NCI-H187 (cell line): ENCODE results near the gene SH3GL1.
A peak's percentile ranks its signal among the peaks of the same experiment; 100 is the strongest.
"Not testable (repeated sequence)": the region's sequence is repeated elsewhere in the genome, so short reads cannot be mapped to it uniquely, and the experiment has no call there.

Experiments
- DNase-seq, 2 experiments: peaks; one replicate each; lab custom pipeline; 2025; lab: John Stamatoyannopoulos, UW

The SH3GL1 gene

GRCh38 chr19:4362831-4363545 lies 37.4 kb downstream of the SH3GL1 start:
- DNase-seq: no peak

DNA sequence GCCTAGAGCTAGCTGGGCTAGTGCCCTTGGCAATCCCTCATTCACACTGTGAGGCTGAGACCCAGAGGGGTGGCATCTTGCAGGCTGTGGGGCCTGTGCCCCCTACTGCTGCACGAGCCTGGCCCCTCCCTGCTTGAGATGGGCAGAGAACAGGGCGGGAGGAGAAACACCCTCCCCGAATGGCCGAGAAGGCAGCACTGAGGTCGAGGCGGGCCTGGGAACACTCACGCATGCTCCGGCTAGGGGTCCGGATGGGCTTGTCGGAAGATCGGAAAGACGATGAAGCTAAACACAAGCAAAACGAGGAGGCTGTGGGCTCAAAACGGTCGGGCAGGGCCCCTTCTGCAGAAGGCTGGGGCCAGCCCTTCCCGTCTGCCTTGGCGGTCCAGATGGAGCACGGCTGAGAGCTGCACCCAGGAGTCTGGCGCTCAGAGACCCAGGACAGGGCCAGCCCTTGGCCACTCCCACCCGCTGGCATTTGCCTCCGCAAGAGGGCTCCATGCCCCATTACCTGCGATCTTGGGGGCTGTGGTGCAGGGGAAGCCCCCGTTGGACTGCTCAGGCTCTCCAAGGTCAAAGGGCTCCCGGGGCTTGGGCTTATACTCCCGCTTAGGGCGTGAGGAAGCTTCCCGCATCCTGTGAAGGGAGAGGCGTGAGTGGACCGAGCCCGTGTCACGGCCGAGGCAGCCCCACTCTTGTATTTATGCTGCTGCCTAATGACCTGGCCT lies 38.1 kb downstream of the SH3GL1 start:
- no peak for DNase-seq

DNA sequence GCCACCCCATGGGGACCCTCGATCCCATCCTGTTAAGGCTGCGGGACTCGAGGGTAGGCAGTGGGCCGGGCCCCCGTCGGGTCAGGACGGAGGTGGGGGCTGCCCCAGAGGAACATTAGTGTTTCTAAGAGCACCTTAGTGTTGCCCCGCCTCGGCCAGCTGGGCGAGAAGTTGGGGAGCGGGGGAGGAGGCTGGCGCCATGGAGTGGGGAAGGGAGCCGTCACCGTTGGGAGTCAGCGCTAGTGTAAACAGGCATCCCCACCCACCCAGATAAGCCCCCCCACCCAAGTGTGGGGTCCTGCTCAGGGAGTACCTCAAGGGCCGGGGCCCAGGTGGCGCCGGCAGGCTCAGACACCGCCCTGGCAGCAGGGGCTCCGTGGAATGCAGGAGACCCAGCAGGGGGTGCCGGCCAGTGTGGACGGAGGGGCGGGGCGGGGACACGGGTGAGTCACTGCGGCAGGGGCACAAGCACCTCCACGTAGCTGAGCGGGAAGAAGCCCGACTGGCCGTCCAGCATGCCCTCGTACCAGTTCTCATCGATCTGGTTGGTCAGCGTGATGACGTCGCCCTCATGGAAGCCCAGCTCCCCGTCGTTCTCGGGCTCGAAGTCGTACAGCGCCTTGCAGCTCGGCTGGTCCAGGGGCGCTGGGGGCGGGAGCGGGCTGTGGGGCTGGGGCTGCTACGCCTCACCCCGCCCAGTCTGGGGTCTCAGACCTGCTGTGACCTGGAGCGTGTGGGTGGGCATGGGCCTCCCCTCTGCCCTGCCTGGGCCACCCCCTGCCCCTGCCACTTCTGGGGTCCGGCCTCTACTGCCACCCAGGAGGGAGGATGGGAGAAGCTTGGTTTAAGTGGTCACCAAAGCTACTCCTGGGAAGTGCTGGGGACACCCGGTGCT lies 38.9 kb downstream of the SH3GL1 start:
- DNase-seq: no peak

DNA sequence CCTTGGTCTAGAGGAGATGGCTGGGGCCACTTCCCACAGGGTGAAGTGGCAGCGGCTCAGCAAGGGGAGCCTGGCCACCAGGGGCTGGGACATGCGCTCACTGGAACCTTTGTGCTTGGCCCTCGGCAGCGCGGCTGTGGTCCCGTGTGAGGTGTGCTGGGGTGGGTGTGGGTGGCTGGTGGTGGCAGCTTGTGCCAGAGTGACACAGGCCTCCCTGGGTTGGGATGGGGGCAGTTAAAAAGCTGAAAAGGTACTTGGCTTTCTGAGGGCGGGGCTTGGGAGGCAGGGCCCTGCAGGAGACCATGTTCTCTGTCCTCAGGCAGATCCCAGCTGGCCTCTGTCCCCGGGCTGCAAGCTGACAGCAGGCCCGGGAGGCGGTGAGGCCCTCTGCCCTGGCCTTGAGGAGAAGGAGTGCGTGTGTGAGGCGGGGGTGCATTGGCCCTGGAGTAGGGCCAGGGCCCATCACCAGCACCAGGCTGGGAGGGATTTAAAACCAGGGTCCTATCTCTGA lies 39.7 kb downstream of the SH3GL1 start:
- no peak for DNase-seq

DNA sequence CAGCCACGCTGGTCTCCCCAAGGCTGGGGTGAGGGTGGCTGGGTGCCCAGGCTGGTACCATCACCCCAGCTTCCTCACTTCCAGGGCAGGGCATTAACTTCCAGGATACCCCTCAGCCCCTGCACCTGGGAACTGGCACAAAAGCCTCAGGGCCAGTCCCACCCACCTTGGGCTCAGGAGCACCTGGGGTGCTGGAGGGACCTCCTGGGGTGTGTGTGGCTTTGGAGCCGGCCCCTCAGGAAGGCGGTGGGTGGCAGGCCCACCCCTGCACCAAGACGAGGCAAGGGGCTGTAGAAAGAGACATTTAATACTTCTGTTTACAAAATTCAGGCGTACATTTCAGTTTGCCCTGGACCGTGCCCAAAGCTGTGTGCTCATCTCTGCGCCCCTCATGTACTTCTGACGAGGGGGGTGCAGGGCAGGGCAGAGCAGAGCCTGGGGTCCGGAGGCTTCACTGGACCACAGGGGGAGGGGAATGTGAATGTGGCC lies 40.2 kb downstream of the SH3GL1 start:
- no peak for DNase-seq

DNA sequence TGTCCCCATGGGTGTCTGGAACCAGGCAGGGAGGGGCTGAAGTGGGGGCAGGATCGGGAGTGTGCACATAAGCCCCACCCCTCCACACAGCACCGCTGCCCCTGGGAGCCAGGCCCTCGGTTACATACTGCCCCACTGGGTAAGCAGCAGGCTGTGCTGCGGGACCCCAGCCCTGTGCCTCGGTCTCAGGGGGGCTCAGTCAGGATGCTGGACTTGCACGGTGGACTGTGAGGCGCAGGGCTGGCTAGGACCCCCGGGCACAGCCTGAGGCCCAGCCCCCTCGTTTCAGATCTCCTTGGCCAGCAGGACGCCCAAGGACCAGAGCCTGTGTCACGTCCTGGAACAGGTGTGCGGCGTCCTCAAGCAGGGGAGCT lies 40.7 kb downstream of the SH3GL1 start:
- no peak for DNase-seq

GRCh38 chr19:4358709-4359626 lies 41.4 kb downstream of the SH3GL1 start:
- DNase-seq: no peak

GRCh38 chr19:4357921-4358326 lies 42.4 kb downstream of the SH3GL1 start:
- DNase-seq: no peak

GRCh38 chr19:4357095-4357797 lies 43.1 kb downstream of the SH3GL1 start:
- DNase-seq: no peak

DNA sequence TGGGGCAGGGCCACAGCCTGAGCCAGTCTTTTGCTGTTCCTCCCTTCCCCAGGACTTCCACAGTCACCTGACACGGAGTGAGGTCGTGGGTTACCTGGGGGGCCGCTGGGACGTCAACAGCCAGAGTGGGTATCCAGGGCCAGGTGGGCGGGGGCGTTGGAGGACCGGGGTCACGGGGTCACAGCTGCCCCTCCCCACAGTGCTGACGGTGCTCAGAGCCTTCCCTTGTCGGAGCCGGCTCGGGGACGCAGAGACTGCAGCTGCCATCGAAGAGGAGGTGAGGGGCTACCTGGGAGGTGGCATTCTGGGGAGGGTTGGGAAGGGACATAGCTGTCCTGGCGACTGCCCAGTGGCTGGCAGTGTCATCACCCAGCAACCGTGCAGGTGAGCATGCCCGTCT lies 45.5 kb downstream of the SH3GL1 start:
- no peak for DNase-seq

- DNase-seq: no peak
Measured at GRCh38 chr19:4354282-4354681, 46.1 kb downstream of the SH3GL1 start.

DNA sequence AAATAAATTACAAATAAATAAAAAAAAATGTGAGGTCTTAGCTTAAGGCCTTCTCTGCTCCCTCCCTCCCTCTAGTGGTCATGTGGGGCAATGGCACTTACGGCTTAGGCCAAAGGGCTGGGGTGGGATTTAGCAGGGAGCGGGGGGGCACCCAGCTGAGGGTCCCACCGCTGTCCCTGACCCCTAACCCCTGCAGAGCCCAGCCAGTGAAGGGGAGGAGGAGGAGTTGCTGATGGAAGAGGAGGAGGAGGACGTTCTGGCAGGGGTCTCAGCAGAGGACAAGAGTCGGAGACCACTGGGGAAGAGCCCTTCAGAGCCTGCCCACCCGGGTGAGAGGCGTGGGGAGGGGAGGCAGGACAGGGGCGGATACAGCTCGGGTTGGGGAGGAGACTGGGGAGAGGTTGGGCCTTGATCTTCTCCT lies 47.6 kb downstream of the SH3GL1 start:
- DNase-seq: no peak

DNA sequence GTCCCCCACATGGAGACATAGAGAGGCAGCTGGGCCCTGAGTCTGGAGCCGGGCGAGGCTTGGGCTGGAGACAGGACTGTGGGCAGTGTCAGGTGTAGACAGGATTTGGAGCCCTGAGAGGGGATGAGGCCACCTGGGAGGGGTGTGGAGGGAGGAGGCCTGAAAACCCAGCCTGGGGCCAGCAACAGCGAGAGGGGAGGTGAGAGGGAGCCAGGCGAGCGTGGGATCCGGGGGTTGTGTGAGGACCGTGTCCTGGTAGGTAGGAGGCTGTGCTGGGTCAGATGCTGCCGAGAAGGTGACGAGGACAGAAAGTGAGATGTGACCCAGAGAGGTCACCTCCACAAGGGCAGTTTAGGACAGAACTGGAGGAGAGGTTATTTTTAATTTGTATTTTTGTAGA lies 49.6 kb downstream of the SH3GL1 start:
- no peak for DNase-seq

DNA sequence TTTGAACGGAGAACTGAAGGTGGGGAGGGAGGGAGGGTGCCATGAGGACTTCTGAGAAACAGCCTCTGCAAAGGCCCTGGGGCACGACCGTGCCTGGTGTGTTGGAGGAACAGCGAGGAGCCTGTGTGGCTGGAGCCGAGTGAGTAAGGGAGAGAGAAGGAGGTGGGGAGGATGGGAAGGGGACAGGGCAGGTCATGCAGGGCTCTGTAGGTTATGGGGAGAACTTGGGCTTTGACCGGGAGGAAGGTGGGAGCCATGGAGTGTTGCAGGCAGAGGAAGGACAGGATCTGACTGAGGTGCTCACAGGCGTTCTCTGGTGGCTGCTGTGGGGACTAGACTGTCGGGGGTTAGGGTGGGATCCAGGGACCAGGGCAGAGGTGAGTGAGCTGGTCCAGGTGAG lies 50.2 kb downstream of the SH3GL1 start:
- DNase-seq: no peak

- DNase-seq: not testable (repeated sequence)
Measured at GRCh38 chr19:4349225-4349624, 51.1 kb downstream of the SH3GL1 start.

DNA sequence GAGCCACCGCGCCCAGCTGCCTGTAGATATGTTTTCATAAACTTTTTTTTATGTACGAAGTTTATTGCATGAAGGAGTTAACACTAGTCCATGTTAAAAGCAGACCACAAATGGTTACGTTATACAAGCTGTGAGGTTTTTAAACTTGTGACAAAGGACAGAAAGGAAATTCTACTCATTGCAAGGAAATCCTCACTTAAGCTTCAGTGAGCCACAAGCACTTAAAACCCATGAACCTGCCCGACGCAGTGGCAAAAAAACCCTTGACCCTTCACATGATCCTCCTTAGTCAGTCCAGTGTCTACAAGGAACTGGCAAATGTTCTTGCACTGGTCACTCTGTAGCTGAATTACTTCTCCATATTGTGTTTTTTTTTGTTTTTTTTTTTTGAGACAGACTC lies 52.8 kb downstream of the SH3GL1 start:
- DNase-seq: no peak

- DNase-seq: no peak
Measured at GRCh38 chr19:4346020-4346383, 54.3 kb downstream of the SH3GL1 start.

- DNase-seq: no peak
Measured at GRCh38 chr19:4345342-4346019, 54.9 kb downstream of the SH3GL1 start.

- peak; percentile 84 to 89 for DNase-seq
Measured at GRCh38 chr19:4343370-4344307, 56.7 kb downstream of the SH3GL1 start, which contains the start of gene MPND. MPND (plus strand) TSS chr19:4343562; CDS start chr19:4343594, 32 bp downstream.
